MCF 10A (cell line): Measurements from ENCODE around the gene TCEA2. TPM values are rescaled to one million over a fixed set of nuclear protein-coding genes. Genes with fewer than 3 reads are reported as not detected.

Source experiments
- BruUV-seq: library from RNA; stranded (reverse); fragments of 400-500 nt; replicated peaks from 2 replicates; lab custom pipeline; 2021; lab: Mats Ljungman, UMichigan
- CTCF ChIA-PET: fragments of 300-600 bp; sonication (Branson Sonifier 250); formaldehyde crosslinking; extraction: SDS; loops from one replicate; lab custom pipeline; 2021; ENCODE audit warnings: antibody characterized with exemption, inconsistent platforms; lab: Yijun Ruan, JAX
- POLR2A ChIA-PET: fragments of 300-600, 350-650 bp; sonication (Branson Sonifier 250); formaldehyde crosslinking; extraction: SDS; loops from one replicate; lab custom pipeline; 2020; ENCODE audit warnings: antibody characterized with exemption, inconsistent platforms; lab: Yijun Ruan, JAX
- DNase-seq: peaks from one replicate; pipeline ENCODE4 v3.0.0-alpha.2; 2018; ENCODE audit not compliant: unreplicated experiment
- H3K27ac Mint-ChIP-seq: one replicate; pipeline ENCODE4 v1.8.0; 2022; ENCODE audit warnings: mild to moderate bottlenecking, low read depth, mixed read lengths; ENCODE audit not compliant: unreplicated experiment
- H3K27me3 Mint-ChIP-seq: one replicate; pipeline ENCODE4 v1.8.0; 2022; ENCODE audit warnings: mixed read lengths; ENCODE audit not compliant: insufficient read depth, unreplicated experiment
- H3K36me3 Mint-ChIP-seq: one replicate; pipeline ENCODE4 v1.8.0; 2022; ENCODE audit warnings: mild to moderate bottlenecking, moderate library complexity, mixed read lengths; ENCODE audit not compliant: insufficient read depth, unreplicated experiment
- H3K4me1 Mint-ChIP-seq: one replicate; pipeline ENCODE4 v1.8.0; 2022; ENCODE audit warnings: mixed read lengths; ENCODE audit not compliant: insufficient read depth, unreplicated experiment
- H3K4me3 Mint-ChIP-seq: one replicate; pipeline ENCODE4 v1.8.0; 2022; ENCODE audit warnings: mild to moderate bottlenecking, moderate library complexity, mixed read lengths; ENCODE audit not compliant: unreplicated experiment
- H3K9me3 Mint-ChIP-seq: one replicate; pipeline ENCODE4 v1.8.0; 2022; ENCODE audit warnings: mixed read lengths; ENCODE audit not compliant: unreplicated experiment
- CTCF ChIP-seq: fragments of 200-600 bp; IDR thresholded peaks from one replicate; pipeline ENCODE4 v1.8.0; 2022; ENCODE audit warnings: antibody characterized with exemption, mild to moderate bottlenecking; ENCODE audit not compliant: unreplicated experiment
- intact Hi-C: fragments of 100-400 bp; cut with micrococcal nuclease; formaldehyde crosslinking; loops from 2 replicates; pipeline ENCODE4 v1.14.1; 2022
- total RNA-seq: library from RNA; stranded (reverse); gene quantifications from 2 replicates; pipeline ENCODE4 v1.2.3, GENCODE V29; 2022

The TCEA2 gene
- total RNA-seq, 1 experiment from 2014 or later = 30.8 TPM

- Mint-ChIP-seq H3K4me3 (no peak overlapping the region), H3K9me3 (no peaks in the 10 kb centered on the region), H3K27me3 (peaks cover 46% of the 10 kb centered on the region), H3K36me3 (peaks cover 5% of the 10 kb centered on the region), H3K27ac (no peak overlapping the region), H3K4me1 (no peaks in the 10 kb centered on the region)
- no peak for DNase-seq
- ChIA-PET CTCF (interaction anchor here (0.6 to 1.1 kb wide), 2 partner anchors 14 to 710 kb away, joined by 3 read pairs; no protein-coding TSS in a partner anchor), POLR2A (no interaction called here)
- no peak for TF ChIP-seq CTCF
- no TSS peak for BruUV-seq
- intact Hi-C loops = no loop called here
Observed at GRCh38 chr20:64106435-64106961, 43.5 kb downstream of the TCEA2 start.

GRCh38 chr20:64106981-64107735, 44.2 kb downstream of the TCEA2 start, which contains the start of gene NPBWR2:
Gene NPBWR2, minus strand, starts transcription at chr20:64107565. Its CDS starts 734 bp downstream, at chr20:64106831.
- no peaks in the 10 kb centered on the region for H3K9me3 Mint-ChIP-seq
- no peak within 1 kb of the TSS for H3K4me3 Mint-ChIP-seq
- no peak within 1 kb of the TSS for H3K27ac Mint-ChIP-seq
- no peaks in the 10 kb centered on the region for H3K4me1 Mint-ChIP-seq
- DNase-seq = no peak
- peaks cover 5% of the 10 kb centered on the region for H3K36me3 Mint-ChIP-seq
- intact Hi-C loops = no loop called here
- H3K27me3 Mint-ChIP-seq = peaks cover 42% of the 10 kb centered on the region
- BruUV-seq = no TSS peak
- TF ChIP-seq CTCF = no peak
- POLR2A ChIA-PET = no interaction called here
- CTCF ChIA-PET = interaction anchor here (1.1 kb wide), 1 partner anchor 14 kb away, joined by 3 read pairs; no protein-coding TSS in a partner anchor

GRCh38 chr20:64107736-64108457, 44.9 kb downstream of the TCEA2 start:
- POLR2A ChIA-PET = no interaction called here
- Mint-ChIP-seq H3K4me1 (no peaks in the 10 kb centered on the region), H3K9me3 (no peaks in the 10 kb centered on the region), H3K4me3 (no peak overlapping the region), H3K27me3 (peaks cover 36% of the 10 kb centered on the region), H3K27ac (no peak overlapping the region), H3K36me3 (peaks cover 5% of the 10 kb centered on the region)
- TF ChIP-seq CTCF = no peak
- CTCF ChIA-PET = interaction anchor here (1.1 kb wide), 1 partner anchor 13 kb away, joined by 3 read pairs; no protein-coding TSS in a partner anchor
- no TSS peak for BruUV-seq
- no peak for DNase-seq
- intact Hi-C loops = no loop called here
